NCI-H526 (cell line): ENCODE data around the gene KDM4C.

Experiments used
- DNase-seq, 2 experiments: peaks; one replicate each; lab custom pipeline; 2025; lab: John Stamatoyannopoulos, UW

KDM4C gene

GRCh38 chr9:7097785-7098752, 340.3 kb downstream of the KDM4C start:
- no peak for DNase-seq

- DNase-seq: no peak
Measured at GRCh38 chr9:7103367-7103766, 345.6 kb downstream of the KDM4C start.

GRCh38 chr9:7103771-7104170, 346.0 kb downstream of the KDM4C start:
- DNase-seq: no peak

- DNase-seq: no peak
Measured at GRCh38 chr9:7104625-7105024, 346.9 kb downstream of the KDM4C start.

GRCh38 chr9:7105095-7105494, 347.3 kb downstream of the KDM4C start:
- no peak for DNase-seq

GRCh38 chr9:7108936-7109335, 351.2 kb downstream of the KDM4C start:
- no peak for DNase-seq

- DNase-seq: no peak
Measured at GRCh38 chr9:7111413-7111812, 353.6 kb downstream of the KDM4C start.

GRCh38 chr9:7115606-7116005, 357.8 kb downstream of the KDM4C start:
- DNase-seq: no peak

GRCh38 chr9:7117676-7118561, 360.1 kb downstream of the KDM4C start:
- no peak for DNase-seq

- DNase-seq: no peak
Measured at GRCh38 chr9:7118633-7119032, 360.9 kb downstream of the KDM4C start.

- no peak for DNase-seq
Measured at GRCh38 chr9:7119612-7120011, 361.8 kb downstream of the KDM4C start.

GRCh38 chr9:7121055-7121454, 363.3 kb downstream of the KDM4C start:
- no peak for DNase-seq

GRCh38 chr9:7121664-7122063, 363.9 kb downstream of the KDM4C start:
- no peak for DNase-seq

GRCh38 chr9:7123743-7124142, 366.0 kb downstream of the KDM4C start:
- no peak for DNase-seq

GRCh38 chr9:7125231-7125630, 367.5 kb downstream of the KDM4C start:
- no peak for DNase-seq

GRCh38 chr9:7129391-7129790, 371.6 kb downstream of the KDM4C start:
- DNase-seq: no peak

GRCh38 chr9:7130266-7130820, 372.6 kb downstream of the KDM4C start:
- DNase-seq: no peak

- no peak for DNase-seq
Measured at GRCh38 chr9:7132605-7133004, 374.8 kb downstream of the KDM4C start.

GRCh38 chr9:7135735-7136134, 378.0 kb downstream of the KDM4C start:
- DNase-seq: no peak

- DNase-seq: no peak
Measured at GRCh38 chr9:7137040-7137439, 379.3 kb downstream of the KDM4C start.

GRCh38 chr9:7137571-7137970, 379.8 kb downstream of the KDM4C start:
- no peak for DNase-seq

- DNase-seq: no peak
Measured at GRCh38 chr9:7139886-7140285, 382.1 kb downstream of the KDM4C start.

- DNase-seq: no peak
Measured at GRCh38 chr9:7140401-7140800, 382.6 kb downstream of the KDM4C start.
